GM12878 (cell line): Measurements from ENCODE around the gene PNRC1. TPM values are rescaled to one million over a fixed set of nuclear protein-coding genes. Genes with fewer than 3 reads are reported as not detected.

ENCODE experiments used
- ATAC-seq: fragments of 200-7000 bp; cut with Tn5 transposase; 3 replicates; pipeline ENCODE4 v1.9.1; 2020; ENCODE audit warnings: mild to moderate bottlenecking, moderate library complexity
- BruUV-seq: library from RNA; stranded (reverse); fragments of 400-500 nt; replicated peaks from 2 replicates; lab custom pipeline; 2021; lab: Mats Ljungman, UMichigan
- CTCF ChIA-PET: fragments of 300-600 bp; sonication (Branson Sonifier 250); formaldehyde crosslinking; extraction: SDS; loops from one replicate; lab custom pipeline; 2021; ENCODE audit warnings: inconsistent platforms; lab: Yijun Ruan, JAX
- POLR2A ChIA-PET: fragments of 350-600 bp; formaldehyde crosslinking; extraction: SDS; loops from one replicate; lab custom pipeline; 2021; ENCODE audit warnings: inconsistent platforms; lab: Charles Lee
- RAD21 ChIA-PET: fragments of 300-600 bp; sonication (Branson Sonifier 250); formaldehyde crosslinking; loops from one replicate; lab custom pipeline; 2023; ENCODE audit warnings: antibody characterized with exemption; ENCODE audit not compliant: unreplicated experiment; lab: Charles Lee
- SMC1A ChIA-PET: fragments of 300-600 bp; sonication (Branson Sonifier 250); formaldehyde crosslinking; loops from one replicate; lab custom pipeline; 2023; ENCODE audit not compliant: unreplicated experiment, uncharacterized antibody; lab: Charles Lee
- DNase-seq: peaks from one replicate; pipeline ENCODE4 v3.0.0-alpha.2; 2011; ENCODE audit warnings: low read depth, low spot score
- FAIRE-seq: peaks from 3 replicates; lab custom pipeline; 2011; peaks lifted over from hg19 to GRCh38; lab: Jason Lieb, UNC
- H2AFZ ChIP-seq: 2 replicates; pipeline ENCODE4 v1.6.0; 2011; ENCODE audit warnings: low read depth, low read length, control low read depth; ENCODE audit not compliant: control insufficient read depth
- H3K27ac ChIP-seq: 2 replicates; pipeline ENCODE4 v1.5.1; 2011; ENCODE audit warnings: control low read depth; ENCODE audit not compliant: control insufficient read depth, insufficient read depth
- H3K27me3 ChIP-seq, 2 experiments: replicated peaks in 1 of 2; 2 replicates each; pipeline versions ENCODE4 v1.6.0 to v1.6.1; 2011; ENCODE audit warnings: low read length in 1 of 2; ENCODE audit not compliant: control insufficient read depth in 2 of 2, insufficient read depth in 2 of 2
- H3K36me3 ChIP-seq, 2 experiments: 2 replicates each; pipeline ENCODE4 v1.5.1; 2011; ENCODE audit warnings: low read length in 1 of 2; ENCODE audit not compliant: control insufficient read depth in 2 of 2, insufficient read depth in 2 of 2
- H3K4me1 ChIP-seq: 2 replicates; pipeline ENCODE4 v1.6.1; 2011; ENCODE audit warnings: mild to moderate bottlenecking, low read length, moderate library complexity, mixed read lengths; ENCODE audit not compliant: control insufficient read depth, insufficient read depth
- H3K4me2 ChIP-seq: 2 replicates; pipeline ENCODE4 v1.6.0; 2011; ENCODE audit warnings: control low read depth; ENCODE audit not compliant: control insufficient read depth, insufficient read depth
- H3K4me3 ChIP-seq: fragments of 200-600 bp; sonication (generic); 2 replicates; pipeline ENCODE4 v1.5.1; 2016
- H3K79me2 ChIP-seq: 2 replicates; pipeline ENCODE4 v1.6.0; 2011; ENCODE audit warnings: low read length; ENCODE audit not compliant: control insufficient read depth, insufficient read depth
- H3K9ac ChIP-seq: 2 replicates; pipeline ENCODE4 v1.8.0; 2011; ENCODE audit warnings: low read length, control low read depth, mixed read lengths; ENCODE audit not compliant: control insufficient read depth, insufficient read depth
- H3K9me3 ChIP-seq: replicated peaks from 3 replicates; pipeline ENCODE4 v1.5.1; 2011; ENCODE audit warnings: mild to moderate bottlenecking, low read length; ENCODE audit not compliant: control insufficient read depth, insufficient read depth
- H4K20me1 ChIP-seq: 2 replicates; pipeline ENCODE4 v1.6.0; 2011; ENCODE audit not compliant: control insufficient read depth, insufficient read depth
- BCL11A ChIP-seq: IDR thresholded peaks from 2 replicates; pipeline ENCODE4 v1.6.1; 2011; ENCODE audit warnings: low read depth, low read length
- CHD1 ChIP-seq: IDR thresholded peaks from 2 replicates; pipeline ENCODE4 v1.6.1; 2012; ENCODE audit warnings: low read depth, low read length, improper control_type of control experiment
- CHD4 ChIP-seq: fragments of 200-600 bp; sonication (generic); IDR thresholded peaks from 2 replicates; pipeline ENCODE4 v1.6.1; 2016; ENCODE audit warnings: mild to moderate bottlenecking
- ESRRA ChIP-seq: IDR thresholded peaks from 2 replicates; pipeline ENCODE4 v1.6.1; 2012; ENCODE audit warnings: mild to moderate bottlenecking, low read length, improper control_type of control experiment
- FOXK2 ChIP-seq: fragments of 450-650 bp; IDR thresholded peaks from 2 replicates; pipeline ENCODE4 v1.6.1; 2017; ENCODE audit warnings: mild to moderate bottlenecking, moderate library complexity
- GATAD2B ChIP-seq: fragments of 450-650 bp; conservative IDR thresholded peaks from 2 replicates; pipeline ENCODE4 v1.6.1; 2017; ENCODE audit warnings: low read depth, mild to moderate bottlenecking, moderate library complexity
- HDAC6 ChIP-seq: fragments of 200-600 bp; sonication (generic); IDR thresholded peaks from one replicate; pipeline ENCODE4 v1.8.0; 2017; ENCODE audit warnings: antibody characterized with exemption; ENCODE audit not compliant: unreplicated experiment
- HDGF ChIP-seq: fragments of 450-650 bp; IDR thresholded peaks from 2 replicates; pipeline ENCODE4 v1.6.1; 2016; ENCODE audit warnings: antibody characterized with exemption
- MLLT1 ChIP-seq: fragments of 450-650 bp; IDR thresholded peaks from 2 replicates; pipeline ENCODE4 v1.6.1; 2016; ENCODE audit warnings: mild to moderate bottlenecking
- MXI1 ChIP-seq: fragments of 150-350 bp; IDR thresholded peaks from 2 replicates; pipeline ENCODE4 v1.6.1; 2011; ENCODE audit warnings: low read depth, mild to moderate bottlenecking, inconsistent platforms, low read length, improper control_type of control experiment
- RUNX3 ChIP-seq: IDR thresholded peaks from 2 replicates; pipeline ENCODE4 v1.6.1; 2012; ENCODE audit warnings: low read length, inconsistent platforms
- SUPT20H ChIP-seq: IDR thresholded peaks from 2 replicates; pipeline ENCODE4 v1.6.1; 2011; ENCODE audit warnings: low read depth, mild to moderate bottlenecking, low read length, moderate library complexity, borderline replicate concordance; ENCODE audit not compliant: control insufficient read depth
- TAF1 ChIP-seq: IDR thresholded peaks from 2 replicates; pipeline ENCODE4 v1.6.1; 2011; ENCODE audit warnings: mild to moderate bottlenecking, low read depth, low read length, borderline replicate concordance
- TCF3 ChIP-seq: IDR thresholded peaks from 2 replicates; pipeline ENCODE4 v1.6.1; 2012; ENCODE audit warnings: low read depth, mild to moderate bottlenecking, low read length, borderline replicate concordance; ENCODE audit not compliant: insufficient read depth
- ZBTB33 ChIP-seq: fragments of 450-650 bp; IDR thresholded peaks from 2 replicates; pipeline ENCODE4 v1.6.1; 2017; ENCODE audit warnings: mild to moderate bottlenecking
- WGBS: methylation state at CpG from one replicate; pipeline ENCODE4 v1.1.6; 2016; ENCODE audit warnings: low lambda C conversion rate; ENCODE audit not compliant: insufficient replicate concordance, insufficient coverage; ENCODE audit errors: missing lambda C conversion rate; 5-methylcytosine and 5-hydroxymethylcytosine counted together
- in situ Hi-C: fragments of 300-500 bp; cut with MboI; formaldehyde crosslinking; loops from 9 replicates; pipeline ENCODE4 v1.14.3; 2018; ENCODE audit warnings: mixed read lengths
- intact Hi-C: fragments of 100-400 bp; cut with micrococcal nuclease; formaldehyde crosslinking; loops from one replicate; pipeline ENCODE4 v1.14.2; 2022; ENCODE audit not compliant: unreplicated experiment
- polyA plus RNA-seq, 11 experiments: library from polyadenylated mRNA; depleted of rRNA in 4 of 11; unstranded in 6 of 11; stranded (reverse) in 5 of 11; fragments of >200 nt; fragmentation: Nextera tagmentation in 4 of 11; fragmentation: Illumina TruSeq in 1 of 11; extraction: Ambion mirVana in 4 of 11; extraction: Trizol in 1 of 11; gene quantifications; 1 replicate in 1 of 11; 2 replicates in 10 of 11; pipeline versions ENCODE4 v1.2.1 to v1.2.3, GENCODE V29; 2011 to 2016; ENCODE audit warnings: inconsistent platforms in 2 of 11, missing spikeins in 2 of 11, low read depth in 1 of 11
- total RNA-seq, 4 experiments: library from RNA; depleted of rRNA in 3 of 4; stranded (reverse); fragments of >200 nt in 3 of 4; fragmentation: Illumina TruSeq in 1 of 4; extraction: Trizol in 1 of 4; gene quantifications; 2 replicates each; pipeline versions ENCODE4 v1.2.1 to v1.2.3, GENCODE V29; 2013 to 2021
- TF ChIP-seq, protein P1 (sequence below), 3 experiments: IDR thresholded peaks in 2 of 3; conservative IDR thresholded peaks in 1 of 3; 2 replicates each; pipeline ENCODE4 v1.5.1; 2011; ENCODE audit warnings: low read depth in 3 of 3, low read length in 3 of 3, mild to moderate bottlenecking in 3 of 3, control low read depth in 2 of 3, moderate library complexity in 2 of 3, inconsistent platforms in 1 of 3, mixed read lengths in 1 of 3; ENCODE audit not compliant: control insufficient read depth in 2 of 3, insufficient read depth in 1 of 3; ENCODE audit errors: extremely low read depth in 1 of 3
- TF ChIP-seq, protein P2 (sequence below): IDR thresholded peaks from 2 replicates; pipeline ENCODE4 v1.6.1; 2012; ENCODE audit warnings: low read length, inconsistent platforms

Gene PNRC1
- total and polyA plus RNA-seq, 10 of the 15 experiments (the other 5 are each of a cell fraction or from before 2014, with no cell fraction given) = 7.6 to 66.0 (median 33.1) TPM

DNA sequence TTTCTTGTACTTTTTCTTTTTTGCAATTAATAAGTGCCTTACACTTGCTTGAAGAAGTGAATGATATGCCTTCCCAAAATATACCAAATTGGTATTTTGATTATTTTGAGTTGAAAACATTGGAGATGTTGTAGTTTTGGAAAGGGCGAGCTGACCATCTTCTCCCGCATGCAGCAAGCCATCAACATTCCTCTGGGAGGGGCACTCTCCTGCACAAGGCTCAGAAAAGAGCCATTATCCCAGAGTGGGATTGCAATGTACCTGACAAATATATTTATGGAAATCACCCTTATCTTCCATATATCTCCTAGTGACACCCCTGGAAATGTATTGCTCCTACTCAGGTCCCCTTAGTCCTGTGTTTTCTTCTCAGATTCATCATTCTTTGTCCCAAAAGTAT lies 22.8 kb upstream of the PNRC1 start:
- WGBS = 39% methylated on average over 2 of the region's 2 CpGs
- H3K4me3 ChIP-seq = no peak overlapping the region
- DNase-seq (no peak), ATAC-seq (no peak), FAIRE-seq (no peak)
- TF ChIP-seq ZBTB33 = no peak
- TF ChIP-seq MXI1 = no peak
- TF ChIP-seq, protein P1, sequence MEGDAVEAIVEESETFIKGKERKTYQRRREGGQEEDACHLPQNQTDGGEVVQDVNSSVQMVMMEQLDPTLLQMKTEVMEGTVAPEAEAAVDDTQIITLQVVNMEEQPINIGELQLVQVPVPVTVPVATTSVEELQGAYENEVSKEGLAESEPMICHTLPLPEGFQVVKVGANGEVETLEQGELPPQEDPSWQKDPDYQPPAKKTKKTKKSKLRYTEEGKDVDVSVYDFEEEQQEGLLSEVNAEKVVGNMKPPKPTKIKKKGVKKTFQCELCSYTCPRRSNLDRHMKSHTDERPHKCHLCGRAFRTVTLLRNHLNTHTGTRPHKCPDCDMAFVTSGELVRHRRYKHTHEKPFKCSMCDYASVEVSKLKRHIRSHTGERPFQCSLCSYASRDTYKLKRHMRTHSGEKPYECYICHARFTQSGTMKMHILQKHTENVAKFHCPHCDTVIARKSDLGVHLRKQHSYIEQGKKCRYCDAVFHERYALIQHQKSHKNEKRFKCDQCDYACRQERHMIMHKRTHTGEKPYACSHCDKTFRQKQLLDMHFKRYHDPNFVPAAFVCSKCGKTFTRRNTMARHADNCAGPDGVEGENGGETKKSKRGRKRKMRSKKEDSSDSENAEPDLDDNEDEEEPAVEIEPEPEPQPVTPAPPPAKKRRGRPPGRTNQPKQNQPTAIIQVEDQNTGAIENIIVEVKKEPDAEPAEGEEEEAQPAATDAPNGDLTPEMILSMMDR (IDR thresholded peaks at IDR 0.05 in 2 of 3, conservative IDR thresholded peaks at IDR 0.05 in 1 of 3; ENCODE audit: control insufficient read depth in 2 of 3, extremely low read depth in 1 of 3, insufficient read depth in 1 of 3, low read depth in 3 of 3, low read length in 3 of 3) = no peak
- TF ChIP-seq SUPT20H = no peak
- no peak for TF ChIP-seq BCL11A
- TF ChIP-seq GATAD2B = no peak
- TF ChIP-seq TCF3 = no peak
- no peak for TF ChIP-seq FOXK2
- TF ChIP-seq CHD4 = no peak
- TF ChIP-seq ESRRA = no peak
- TF ChIP-seq MLLT1 = no peak
- TF ChIP-seq TAF1 = no peak
- TF ChIP-seq RUNX3 = no peak
- TF ChIP-seq HDAC6 = no peak
- TF ChIP-seq HDGF = no peak
- TF ChIP-seq CHD1 = no peak
- TF ChIP-seq, protein P2, sequence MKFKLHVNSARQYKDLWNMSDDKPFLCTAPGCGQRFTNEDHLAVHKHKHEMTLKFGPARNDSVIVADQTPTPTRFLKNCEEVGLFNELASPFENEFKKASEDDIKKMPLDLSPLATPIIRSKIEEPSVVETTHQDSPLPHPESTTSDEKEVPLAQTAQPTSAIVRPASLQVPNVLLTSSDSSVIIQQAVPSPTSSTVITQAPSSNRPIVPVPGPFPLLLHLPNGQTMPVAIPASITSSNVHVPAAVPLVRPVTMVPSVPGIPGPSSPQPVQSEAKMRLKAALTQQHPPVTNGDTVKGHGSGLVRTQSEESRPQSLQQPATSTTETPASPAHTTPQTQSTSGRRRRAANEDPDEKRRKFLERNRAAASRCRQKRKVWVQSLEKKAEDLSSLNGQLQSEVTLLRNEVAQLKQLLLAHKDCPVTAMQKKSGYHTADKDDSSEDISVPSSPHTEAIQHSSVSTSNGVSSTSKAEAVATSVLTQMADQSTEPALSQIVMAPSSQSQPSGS = no peak
- H3K27ac ChIP-seq = no peak overlapping the region
- no peaks in the 10 kb centered on the region for H3K27me3 ChIP-seq
- H2AFZ ChIP-seq = no peak overlapping the region
- H3K4me1 ChIP-seq = no peaks in the 10 kb centered on the region
- H3K4me2 ChIP-seq = no peak overlapping the region
- POLR2A ChIA-PET = no interaction called here
- SMC1A ChIA-PET = no interaction called here
- H3K9me3 ChIP-seq = no peaks in the 10 kb centered on the region
- CTCF ChIA-PET = no interaction called here
- no peaks in the 10 kb centered on the region for H3K36me3 ChIP-seq
- no TSS peak for BruUV-seq
- in situ Hi-C loops = no loop called here
- H3K9ac ChIP-seq = no peak overlapping the region
- RAD21 ChIA-PET = no interaction called here
- H3K79me2 ChIP-seq = no peaks in the 10 kb centered on the region
- no peaks in the 10 kb centered on the region for H4K20me1 ChIP-seq
- intact Hi-C loops = no loop called here
